GM19035 (cell line): ENCODE results near the gene WEE2.
"Not testable (repeated sequence)": the region's sequence is repeated elsewhere in the genome, so short reads cannot be mapped to it uniquely, and the experiment has no call there.

Experiments used
- ATAC-seq: cut with Tn5 transposase; IDR thresholded peaks from one replicate; pipeline ENCODE4 v1.9.1; 2021; ENCODE audit not compliant: unreplicated experiment

The WEE2 gene

DNA sequence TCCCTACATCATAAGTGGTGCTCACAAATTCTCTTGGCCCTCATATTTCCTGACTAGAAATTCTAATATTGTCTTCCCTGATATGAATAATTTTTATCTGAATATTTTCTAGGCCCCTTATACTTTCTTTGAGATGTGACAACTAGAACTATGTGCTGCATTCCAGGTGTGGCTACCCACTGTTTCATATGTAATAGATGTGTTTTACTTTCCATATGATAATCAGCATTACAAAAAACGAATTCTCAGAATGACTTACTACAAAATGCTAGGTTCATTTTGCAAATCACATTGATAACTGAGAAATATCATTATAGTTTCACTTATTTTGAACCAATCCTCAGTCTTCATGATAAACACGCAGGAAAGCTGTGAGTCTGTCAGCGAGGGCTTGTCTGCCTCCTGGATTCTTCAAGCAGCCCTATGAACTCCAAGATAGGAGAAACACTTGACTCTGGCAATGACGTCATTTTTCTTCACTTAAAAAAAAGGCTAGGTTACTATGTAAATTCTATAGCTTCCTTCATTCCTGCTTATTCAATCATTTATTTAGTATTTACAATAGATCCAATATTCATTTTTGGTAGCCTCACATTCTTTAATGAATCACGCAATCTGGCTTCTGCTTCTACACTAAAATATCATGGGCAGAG lies 4.6 kb downstream of the WEE2 start:
- ATAC-seq: no peak

DNA sequence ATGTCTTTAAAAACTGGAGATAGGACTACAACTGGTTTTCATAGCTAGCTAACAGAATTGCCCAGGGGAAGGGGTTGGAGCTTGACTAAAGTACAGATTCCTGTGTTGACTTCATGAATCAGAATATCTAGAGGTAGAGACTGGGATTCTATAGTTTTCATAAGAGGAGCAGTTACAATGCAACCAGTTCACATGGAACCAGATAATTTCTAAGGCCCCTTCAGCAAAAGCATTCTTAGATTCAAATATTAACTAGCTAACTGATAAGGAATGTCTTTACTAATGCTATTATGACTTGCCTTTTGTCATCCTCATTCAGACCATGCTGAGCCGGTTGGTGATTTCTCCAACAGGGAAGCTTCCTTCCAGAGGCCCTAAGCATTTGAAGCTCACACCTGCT lies 5.7 kb downstream of the WEE2 start:
- ATAC-seq: no peak

DNA sequence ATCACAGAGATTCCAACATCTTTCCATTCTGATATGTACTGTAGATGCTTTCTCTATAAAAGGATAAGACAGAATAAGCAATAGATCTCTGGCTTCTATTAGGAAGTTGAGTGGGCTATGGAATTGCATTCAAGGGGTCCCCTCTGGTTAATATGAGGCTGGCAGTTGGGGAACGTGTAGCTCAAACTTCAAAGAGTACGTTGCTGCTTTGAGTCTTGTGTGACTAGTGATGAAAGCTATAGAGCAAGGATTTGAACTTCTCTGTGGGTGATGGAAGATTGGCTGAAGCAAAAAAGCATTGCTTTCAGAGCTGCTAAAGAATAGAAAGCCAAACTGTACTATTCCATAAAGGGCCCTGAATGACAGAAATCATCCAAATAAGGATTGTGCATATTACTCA lies 6.4 kb downstream of the WEE2 start:
- no peak for ATAC-seq

DNA sequence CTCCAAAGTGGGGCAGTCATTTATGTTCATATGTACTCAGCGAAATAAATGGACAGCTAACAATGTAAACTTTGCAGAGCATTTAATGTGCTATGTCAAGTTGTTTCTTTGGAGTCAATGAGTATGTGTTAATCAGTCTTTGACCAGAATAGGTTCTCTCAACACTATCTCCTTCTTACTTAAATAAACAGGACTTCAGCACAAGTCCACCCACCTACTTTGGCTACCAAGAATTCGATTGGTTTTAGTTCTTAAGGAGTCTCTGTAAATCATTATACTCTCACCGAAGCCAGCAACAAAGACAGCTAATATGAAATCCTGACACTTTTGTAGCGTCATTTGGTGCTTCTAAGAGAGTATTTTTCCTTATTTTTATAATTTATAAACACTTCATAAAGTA lies 6.9 kb downstream of the WEE2 start:
- no peak for ATAC-seq

DNA sequence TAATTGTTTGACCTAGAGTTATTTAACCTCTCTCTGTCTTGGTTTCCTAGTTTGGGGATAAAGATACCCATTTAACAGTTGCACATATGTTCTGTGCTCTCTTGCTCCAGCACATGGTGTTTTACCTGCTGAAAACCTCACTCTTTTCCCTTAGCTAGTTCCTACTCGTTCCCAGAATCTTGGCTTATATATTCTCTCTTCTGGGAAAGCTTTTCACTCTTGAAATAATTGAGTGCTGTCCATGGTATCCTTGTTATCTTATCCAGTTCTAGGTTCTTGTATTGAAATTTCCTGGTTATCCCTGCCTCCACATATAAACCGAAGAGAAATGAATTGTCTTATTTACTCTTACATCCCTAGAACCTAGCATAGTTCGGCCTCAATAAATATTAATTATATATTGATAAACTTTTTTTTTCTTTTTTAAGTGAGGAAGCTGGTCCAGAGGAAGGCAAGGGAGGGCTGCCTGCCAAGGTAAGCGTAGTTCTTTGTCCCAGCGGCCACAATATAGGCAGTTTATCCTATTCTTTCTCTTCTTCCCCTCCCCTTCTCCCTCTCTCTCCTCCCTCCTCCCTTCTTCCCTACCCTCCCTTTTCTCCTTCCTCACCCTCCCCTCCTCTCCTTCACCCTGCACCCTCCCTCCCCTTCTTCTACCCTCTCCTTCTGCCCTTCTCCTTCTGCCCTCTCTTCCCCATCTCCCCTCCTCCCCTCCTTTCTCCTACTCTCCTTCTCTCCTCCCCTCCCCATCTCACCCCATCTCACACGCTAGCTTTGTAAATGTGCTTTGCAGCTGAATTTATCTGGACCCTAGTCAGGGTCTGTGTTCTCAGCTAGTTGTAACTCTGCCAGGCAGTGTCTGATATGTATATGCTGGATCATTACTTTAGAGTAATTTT lies 7.9 kb downstream of the WEE2 start:
- ATAC-seq: no peak

DNA sequence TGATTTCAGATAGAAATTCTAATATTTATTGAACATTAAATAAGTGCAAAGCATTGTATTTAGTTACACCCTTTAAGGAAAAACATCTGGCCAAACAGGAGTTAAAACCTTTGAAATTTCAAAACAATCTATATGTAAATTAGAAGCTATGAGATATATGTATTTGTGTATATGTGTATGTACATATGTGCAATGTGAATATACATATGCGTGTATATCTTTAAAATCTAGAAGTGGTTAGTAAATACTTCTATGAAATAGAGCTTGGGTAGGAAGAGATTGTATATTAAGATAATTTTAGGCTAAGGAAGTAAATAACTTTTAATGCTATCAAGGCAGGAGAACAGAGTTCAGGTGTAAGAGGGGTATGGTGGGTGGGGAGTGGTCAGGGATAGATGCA lies 9.3 kb downstream of the WEE2 start:
- no peak for ATAC-seq

DNA sequence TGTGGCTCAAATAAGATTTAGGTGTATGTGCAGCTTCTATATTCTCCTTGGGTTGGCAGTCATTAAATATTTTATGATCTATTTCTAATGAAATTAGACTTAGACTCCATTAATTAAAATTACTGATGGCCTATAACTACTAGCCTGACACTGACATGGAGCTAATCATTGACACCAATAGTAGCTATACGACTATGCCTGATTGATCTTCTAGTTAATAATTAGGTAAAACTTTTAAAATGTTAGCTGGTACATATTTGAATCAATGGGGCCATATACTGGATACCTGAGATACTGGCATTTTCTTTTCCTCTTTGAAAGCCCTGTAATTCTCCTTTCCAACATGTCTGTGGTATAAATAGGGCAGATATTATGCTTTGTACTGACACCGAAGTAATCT lies 14.4 kb downstream of the WEE2 start:
- no peak for ATAC-seq

DNA sequence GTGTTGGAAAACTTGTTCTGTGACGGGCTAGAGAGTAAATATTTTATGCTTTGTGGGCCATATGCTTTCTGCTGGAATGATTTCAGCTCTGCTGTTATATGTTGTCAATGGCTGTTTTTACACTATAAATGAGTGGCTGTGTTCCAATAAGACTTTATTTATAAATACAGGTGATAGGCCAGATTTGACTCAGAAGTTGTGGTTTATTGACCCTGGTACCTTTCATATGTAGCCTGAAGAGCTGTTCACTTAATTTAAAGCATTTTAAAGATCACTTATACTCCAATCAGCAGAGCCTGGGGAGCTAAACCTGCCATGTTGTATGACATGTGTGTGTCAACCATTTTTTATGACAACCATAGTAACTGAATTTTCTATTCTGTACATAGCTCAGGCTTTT lies 20.9 kb downstream of the WEE2 start:
- no peak for ATAC-seq

DNA sequence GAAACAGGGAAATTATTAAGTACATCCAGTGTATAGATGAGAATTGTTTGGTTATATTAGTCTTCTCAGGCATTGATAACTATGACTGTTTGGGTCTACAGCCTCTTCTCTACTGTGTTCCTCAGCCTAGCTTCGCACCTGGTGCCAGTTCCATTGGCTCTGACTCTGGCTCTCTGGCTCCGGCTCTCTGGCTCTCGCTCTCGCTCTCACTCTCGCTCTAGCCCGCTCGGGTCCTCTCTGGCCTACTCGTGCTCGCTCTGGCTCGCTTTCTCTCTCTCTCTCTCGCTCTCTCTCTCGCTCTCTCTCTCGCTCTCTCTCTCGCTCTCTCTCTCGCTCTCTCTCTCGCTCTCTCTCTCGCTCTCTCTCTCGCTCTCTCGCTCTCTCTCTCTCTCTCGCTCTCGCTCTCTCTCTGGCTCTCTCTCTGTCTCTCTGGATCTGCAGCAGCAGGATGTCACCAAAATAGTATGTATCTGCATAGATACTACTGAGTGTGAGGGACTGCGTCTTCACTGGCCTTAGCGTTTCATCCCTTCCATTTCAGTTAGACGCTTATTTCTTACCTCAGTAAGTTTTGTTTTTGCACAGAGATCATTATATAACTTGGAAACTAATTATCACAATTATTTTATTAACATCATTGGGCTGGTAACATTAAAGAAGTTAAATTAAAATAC lies 23.5 kb downstream of the WEE2 start:
- ATAC-seq: no peak

DNA sequence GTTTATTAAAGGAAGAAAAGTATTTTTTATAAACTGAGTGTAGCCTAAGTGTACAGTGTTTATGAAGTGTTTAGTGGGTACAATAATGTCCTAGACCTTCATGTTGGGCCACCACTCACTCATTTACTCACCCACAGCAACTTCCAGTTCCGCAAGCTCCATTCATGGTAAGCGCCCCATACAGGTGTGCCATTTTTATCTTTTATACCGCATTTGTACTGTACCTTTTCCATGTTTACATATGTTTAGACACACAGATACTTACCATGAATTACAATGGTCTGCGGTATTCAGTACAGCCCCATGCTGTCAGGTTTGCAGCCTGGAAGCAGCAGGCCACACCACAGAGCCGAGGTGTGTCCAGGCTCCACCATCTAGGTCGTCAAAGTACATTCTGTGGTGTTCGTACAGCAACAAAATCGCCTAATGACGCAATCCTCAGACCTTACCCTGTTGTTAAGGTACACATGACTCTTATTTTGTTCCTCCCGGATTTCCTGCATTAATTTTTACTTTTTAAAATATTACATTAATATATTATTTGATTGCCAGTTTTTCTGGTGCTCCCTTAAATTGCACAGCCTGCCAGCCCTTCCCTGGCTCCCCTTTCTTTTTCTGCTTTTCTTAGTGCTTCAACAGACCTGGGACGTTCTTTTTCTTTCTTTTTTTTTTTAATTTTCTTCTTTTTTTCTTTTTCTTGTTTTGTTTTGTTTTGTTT lies 29.1 kb downstream of the WEE2 start:
- ATAC-seq: no peak

DNA sequence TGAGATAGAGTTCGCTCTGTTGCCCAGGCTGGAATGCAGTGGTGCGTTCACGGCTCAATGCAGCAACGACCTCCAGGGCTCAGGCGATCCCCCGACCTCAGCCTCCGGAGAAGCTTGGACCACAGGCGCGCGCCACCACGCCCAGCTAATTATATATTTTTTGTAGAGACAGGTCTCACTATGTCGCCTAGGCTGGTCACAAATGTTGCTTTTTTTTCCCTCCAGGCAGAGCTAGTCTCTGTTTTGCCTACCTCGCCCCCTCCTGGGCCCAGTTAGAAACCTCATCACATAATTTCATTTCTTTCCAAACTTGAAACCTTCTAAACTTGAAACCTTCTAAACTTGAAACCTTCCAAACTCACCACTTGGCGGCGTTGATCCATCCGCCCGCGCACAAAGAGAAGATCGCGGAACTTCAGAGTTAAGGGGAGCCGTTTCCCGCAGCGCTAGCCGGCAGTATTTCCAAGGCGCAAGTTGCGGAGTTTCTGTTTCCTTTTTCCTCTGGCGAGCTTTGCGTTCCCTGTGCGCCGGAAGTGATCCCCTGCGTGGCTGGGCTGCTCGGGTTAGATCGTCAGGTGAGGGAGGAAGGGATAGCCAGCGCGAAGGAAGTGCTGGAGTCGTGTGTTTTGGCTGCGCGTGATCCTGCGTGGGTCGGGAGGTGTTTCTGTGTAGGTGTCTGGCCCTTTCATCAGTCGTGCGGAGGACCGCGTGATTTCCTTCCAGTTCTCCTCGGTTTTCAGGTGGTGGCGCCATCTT lies 29.9 kb downstream of the WEE2 start, which contains the start of gene SSBP1:
Gene SSBP1 (plus strand): TSS at position 523 of the 756 bp plus-strand sequence. CDS start 809 bp downstream, outside the sequence.
- peak; percentile 92 for ATAC-seq

DNA sequence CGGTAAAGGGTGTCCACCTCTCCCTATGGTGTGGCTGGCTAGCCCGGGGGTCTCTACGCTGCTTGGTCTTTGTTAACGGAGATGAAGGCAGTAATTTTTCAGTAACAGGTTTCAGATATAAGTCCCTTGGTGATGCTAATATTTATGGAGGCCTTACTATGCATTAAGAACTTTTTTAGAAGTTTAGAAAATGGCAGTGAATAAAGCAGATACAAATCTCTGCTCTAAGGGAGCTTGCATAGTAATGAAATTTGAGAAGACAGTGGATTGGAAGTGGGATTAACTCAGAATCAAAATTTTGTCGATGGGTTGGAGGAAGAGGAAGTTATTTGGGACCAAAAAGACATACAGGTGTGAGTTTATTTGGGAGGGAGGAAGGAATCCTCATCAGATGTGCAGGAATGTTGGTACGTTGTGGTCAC lies 30.4 kb downstream of the WEE2 start:
- no peak for ATAC-seq

DNA sequence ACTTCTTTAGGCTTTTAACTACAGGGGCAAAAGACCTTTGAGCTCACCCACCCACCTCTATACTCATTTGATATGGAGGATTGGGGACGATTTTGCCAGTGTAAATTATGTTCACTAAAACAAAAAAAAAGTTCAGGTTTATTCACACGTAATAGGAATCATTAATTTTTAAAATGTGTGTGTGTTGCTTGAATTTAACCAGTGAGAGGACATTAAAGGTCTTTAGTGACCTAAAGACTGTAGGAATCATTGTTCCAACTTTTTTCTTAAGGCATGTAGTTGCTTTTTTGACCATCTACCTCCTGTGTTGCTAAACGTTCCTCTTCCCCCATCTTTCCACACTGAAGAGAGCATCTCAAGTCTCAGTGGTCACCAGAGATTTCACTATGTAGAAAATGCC lies 31.1 kb downstream of the WEE2 start:
- ATAC-seq: no peak

DNA sequence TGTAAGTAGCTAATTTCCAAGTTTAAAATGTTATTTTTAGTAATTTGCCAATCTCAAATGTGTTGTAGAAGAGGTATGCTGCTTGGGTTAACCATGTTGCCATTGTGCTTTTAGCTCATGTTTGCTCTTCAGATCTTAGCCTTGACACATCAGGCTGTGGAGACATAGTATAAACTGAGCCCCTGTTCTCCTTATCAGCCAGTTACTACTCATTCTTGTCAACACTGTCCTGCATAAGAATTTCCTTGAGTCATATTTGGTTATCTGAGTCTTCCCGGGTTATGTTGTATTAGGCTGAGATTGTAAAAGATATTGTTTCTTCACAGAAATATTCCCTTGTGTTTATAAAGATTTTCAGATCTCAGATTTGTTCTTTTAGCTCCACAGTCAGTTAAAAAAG lies 34.1 kb downstream of the WEE2 start:
- ATAC-seq: no peak

DNA sequence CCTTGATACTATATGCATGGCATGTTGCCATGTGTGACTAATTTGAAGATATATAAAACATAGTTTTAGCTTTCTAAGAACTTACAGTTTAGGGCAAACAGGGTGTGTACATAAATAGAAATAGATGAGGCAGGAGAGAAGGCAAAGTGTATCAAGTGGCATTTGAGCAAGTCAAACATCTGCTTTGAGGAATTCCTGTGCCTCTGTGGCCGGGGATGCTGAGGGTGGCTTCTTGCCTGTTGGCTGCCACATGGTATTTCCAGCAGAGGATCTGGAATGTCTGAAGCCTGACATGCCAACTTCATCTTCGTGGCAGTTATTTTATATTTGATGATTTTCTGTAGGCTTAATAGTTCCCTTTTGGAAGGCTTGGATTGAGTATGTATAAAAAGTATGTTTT lies 36.0 kb downstream of the WEE2 start:
- ATAC-seq: no peak

DNA sequence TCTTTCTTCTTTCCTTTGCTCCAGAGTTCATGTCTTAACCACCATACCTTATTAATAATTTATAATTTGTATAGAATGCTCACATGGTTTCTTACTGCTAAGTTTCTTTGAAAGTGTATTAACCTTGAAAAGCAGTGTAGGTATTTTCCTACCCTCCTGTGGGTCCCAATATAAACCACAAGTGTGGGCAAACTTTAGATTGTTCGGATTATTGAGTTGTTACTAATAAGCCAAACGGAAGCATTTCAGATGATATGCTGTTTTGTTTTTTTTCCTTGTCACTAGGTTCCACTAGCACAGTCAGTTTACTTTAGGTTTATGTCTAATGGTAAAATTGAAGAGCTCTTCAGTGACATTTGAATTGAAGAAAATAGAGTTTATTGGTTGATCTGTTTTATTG lies 40.2 kb downstream of the WEE2 start:
- no peak for ATAC-seq

DNA sequence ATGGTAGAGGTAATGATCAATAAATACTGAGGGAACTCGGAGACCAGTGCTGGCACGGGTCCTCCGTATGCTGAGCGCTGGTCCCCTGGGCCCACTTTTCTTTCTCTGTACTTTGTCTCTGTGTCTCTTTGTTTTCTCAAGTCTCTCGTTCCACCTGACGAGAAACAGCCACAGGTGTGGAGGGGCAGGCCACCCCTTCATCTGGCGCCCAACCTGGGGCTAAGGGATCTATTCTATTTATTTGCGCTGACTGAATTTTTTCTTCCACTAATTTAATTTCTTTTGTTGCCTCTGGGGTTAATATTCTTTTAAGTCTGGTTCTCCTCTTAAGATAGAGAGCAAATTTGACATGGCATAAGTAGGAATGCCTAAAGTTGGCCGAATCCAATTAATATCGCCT lies 43.8 kb downstream of the WEE2 start:
- ATAC-seq: not testable (repeated sequence)

DNA sequence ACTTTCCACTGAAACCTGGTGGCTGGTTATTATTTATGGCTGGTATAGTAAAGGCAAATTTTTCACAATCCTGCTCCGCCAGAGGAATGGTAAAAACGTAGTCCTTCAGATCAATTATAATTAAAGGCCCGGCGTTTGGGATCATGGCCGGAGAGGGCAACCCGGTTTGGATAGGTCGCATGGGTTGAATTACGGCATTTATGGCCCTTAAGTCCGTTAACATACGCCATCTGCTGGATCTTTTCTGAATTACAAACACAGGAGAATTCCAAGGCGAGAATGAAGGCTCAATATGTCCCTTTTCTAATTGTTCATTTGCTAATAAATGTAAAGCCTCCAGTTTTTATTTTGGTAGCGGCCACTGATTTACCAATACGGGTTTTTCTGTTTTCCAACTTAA lies 44.5 kb downstream of the WEE2 start:
- ATAC-seq: no peak

DNA sequence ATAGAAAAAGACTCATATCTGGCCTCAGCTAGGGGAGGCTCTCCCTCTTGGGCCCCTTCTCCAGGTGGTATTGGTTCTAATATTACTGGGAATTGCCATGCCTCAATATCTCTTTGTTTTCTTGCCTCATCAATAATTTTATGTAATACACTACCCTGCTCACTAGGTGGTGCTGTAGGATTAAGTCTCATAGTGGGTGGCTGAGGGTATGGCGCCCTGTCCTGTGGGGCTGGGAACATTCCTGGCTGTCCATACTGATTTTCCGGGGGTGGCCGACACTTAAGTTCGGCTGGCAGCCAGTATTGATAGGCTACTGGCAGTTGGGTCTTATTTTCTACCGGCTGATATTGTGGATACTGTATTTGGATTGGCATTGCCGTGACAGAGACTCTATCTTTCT lies 46.8 kb downstream of the WEE2 start:
- no peak for ATAC-seq

DNA sequence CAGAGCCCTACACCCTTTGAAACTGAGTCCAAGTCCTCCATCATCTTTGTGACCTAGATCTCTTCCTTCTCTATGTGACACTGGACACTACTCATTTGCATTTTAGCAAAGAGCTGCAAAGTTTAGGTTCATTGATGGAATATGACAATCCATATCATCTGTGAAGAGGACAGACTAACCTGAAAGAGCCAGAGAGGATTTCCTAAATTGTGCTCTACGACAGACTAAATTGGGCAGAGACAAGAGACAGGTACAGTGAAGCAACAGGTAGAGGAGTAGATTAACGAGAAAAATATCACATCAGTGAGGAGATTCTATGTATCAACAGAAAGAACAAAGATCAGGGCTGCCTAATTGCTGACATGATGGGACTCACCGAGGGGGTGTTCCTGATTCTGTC lies 55.6 kb downstream of the WEE2 start, which contains the start of gene TAS2R3:
Gene TAS2R3 (plus strand): TSS at position 301 of the 400 bp plus-strand sequence. CDS start 62 bp downstream, at position 363.
- no peak for ATAC-seq
